GM23248 (cell line): ENCODE results near the gene RAB36. TPM values are rescaled to one million over a fixed set of nuclear protein-coding genes. Genes with fewer than 3 reads are reported as not detected.

Experiments
- DNase-seq: peaks from one replicate; pipeline ENCODE4 v3.0.0-alpha.2; 2015
- H2AFZ ChIP-seq: fragments of 200-600 bp; sonication (generic); 2 replicates; pipeline ENCODE4 v1.6.1; 2016; ENCODE audit warnings: antibody characterized with exemption
- H3F3A ChIP-seq: fragments of 200-600 bp; sonication (generic); 2 replicates; pipeline ENCODE4 v1.6.1; 2016; ENCODE audit warnings: mild to moderate bottlenecking, antibody characterized with exemption, mixed run types; ENCODE audit not compliant: insufficient read depth
- H3K27ac ChIP-seq: fragments of 200-600 bp; sonication (generic); 2 replicates; pipeline ENCODE4 v1.5.1; 2016; ENCODE audit warnings: mild to moderate bottlenecking
- H3K27me3 ChIP-seq: fragments of 200-600 bp; sonication (generic); replicated peaks from 2 replicates; pipeline ENCODE4 v1.6.1; 2016; ENCODE audit warnings: mild to moderate bottlenecking; ENCODE audit not compliant: insufficient read depth
- H3K36me3 ChIP-seq: fragments of 200-600 bp; sonication (generic); 2 replicates; pipeline ENCODE4 v1.6.1; 2016; ENCODE audit warnings: low read depth, mild to moderate bottlenecking
- H3K4me1 ChIP-seq: fragments of 200-600 bp; sonication (generic); 2 replicates; pipeline ENCODE4 v1.6.1; 2016; ENCODE audit warnings: mild to moderate bottlenecking; ENCODE audit not compliant: insufficient read depth
- H3K4me2 ChIP-seq: fragments of 200-600 bp; sonication (generic); one replicate; pipeline ENCODE4 v1.6.1; 2016; ENCODE audit warnings: mild to moderate bottlenecking; ENCODE audit not compliant: unreplicated experiment
- H3K4me3 ChIP-seq: fragments of 200-600 bp; sonication (generic); 2 replicates; pipeline ENCODE4 v1.5.1; 2016; ENCODE audit warnings: mild to moderate bottlenecking
- H3K79me2 ChIP-seq: fragments of 200-600 bp; sonication (generic); 2 replicates; pipeline ENCODE4 v1.6.1; 2016; ENCODE audit warnings: mild to moderate bottlenecking; ENCODE audit not compliant: insufficient read depth
- H3K9ac ChIP-seq: fragments of 200-600 bp; sonication (generic); 2 replicates; pipeline ENCODE4 v1.6.1; 2016; ENCODE audit warnings: mild to moderate bottlenecking
- H3K9me2 ChIP-seq: fragments of 200-600 bp; sonication (generic); 2 replicates; pipeline ENCODE4 v1.6.1; 2016; ENCODE audit warnings: mixed run types, mild to moderate bottlenecking, moderate library complexity; ENCODE audit not compliant: insufficient read depth
- H3K9me3 ChIP-seq: fragments of 200-600 bp; sonication (generic); one replicate; pipeline ENCODE4 v1.6.1; 2017; ENCODE audit warnings: low read depth
- H4K20me1 ChIP-seq: fragments of 200-600 bp; sonication (generic); 2 replicates; pipeline ENCODE4 v1.6.0; 2016; ENCODE audit not compliant: insufficient read depth
- EZH2 ChIP-seq: fragments of 200-600 bp; sonication (generic); IDR thresholded peaks from 2 replicates; pipeline ENCODE4 v1.6.1; 2018; ENCODE audit warnings: antibody characterized with exemption, mild to moderate bottlenecking; ENCODE audit not compliant: insufficient read depth, poor library complexity, severe bottlenecking
- EZH2phosphoT487 ChIP-seq: fragments of 200-600 bp; sonication (generic); IDR thresholded peaks from 2 replicates; pipeline ENCODE4 v1.6.1; 2018; ENCODE audit warnings: antibody characterized with exemption, moderate library complexity, mild to moderate bottlenecking, low read depth; ENCODE audit not compliant: insufficient read depth
- WGBS, 2 experiments: methylation state at CpG; one replicate each; pipeline ENCODE4 v1.1.6; 2015 to 2017; ENCODE audit warnings: low lambda C conversion rate in 2 of 2, low coverage in 1 of 2; ENCODE audit errors: missing lambda C conversion rate in 2 of 2; 5-methylcytosine and 5-hydroxymethylcytosine counted together
- in situ Hi-C: fragments of 300-500 bp; cut with MboI; formaldehyde crosslinking; loops from 2 replicates; pipeline ENCODE4 v1.15.0; 2020
- polyA plus RNA-seq: library from polyadenylated mRNA; unstranded; fragments of >200 nt; fragmentation: Nextera tagmentation; extraction: Ambion mirVana; gene quantifications from 2 replicates; pipeline ENCODE4 v1.2.1, GENCODE V29; 2016
- total RNA-seq: library from RNA; depleted of rRNA; stranded (reverse); fragments of >200 nt; shearing (Covaris generic); gene quantifications from 2 replicates; pipeline ENCODE4 v1.2.3, GENCODE V29; 2014

The RAB36 gene
- total and polyA plus RNA-seq, 2 experiments from 2014 or later: 3.5 to 6.8 TPM

DNA sequence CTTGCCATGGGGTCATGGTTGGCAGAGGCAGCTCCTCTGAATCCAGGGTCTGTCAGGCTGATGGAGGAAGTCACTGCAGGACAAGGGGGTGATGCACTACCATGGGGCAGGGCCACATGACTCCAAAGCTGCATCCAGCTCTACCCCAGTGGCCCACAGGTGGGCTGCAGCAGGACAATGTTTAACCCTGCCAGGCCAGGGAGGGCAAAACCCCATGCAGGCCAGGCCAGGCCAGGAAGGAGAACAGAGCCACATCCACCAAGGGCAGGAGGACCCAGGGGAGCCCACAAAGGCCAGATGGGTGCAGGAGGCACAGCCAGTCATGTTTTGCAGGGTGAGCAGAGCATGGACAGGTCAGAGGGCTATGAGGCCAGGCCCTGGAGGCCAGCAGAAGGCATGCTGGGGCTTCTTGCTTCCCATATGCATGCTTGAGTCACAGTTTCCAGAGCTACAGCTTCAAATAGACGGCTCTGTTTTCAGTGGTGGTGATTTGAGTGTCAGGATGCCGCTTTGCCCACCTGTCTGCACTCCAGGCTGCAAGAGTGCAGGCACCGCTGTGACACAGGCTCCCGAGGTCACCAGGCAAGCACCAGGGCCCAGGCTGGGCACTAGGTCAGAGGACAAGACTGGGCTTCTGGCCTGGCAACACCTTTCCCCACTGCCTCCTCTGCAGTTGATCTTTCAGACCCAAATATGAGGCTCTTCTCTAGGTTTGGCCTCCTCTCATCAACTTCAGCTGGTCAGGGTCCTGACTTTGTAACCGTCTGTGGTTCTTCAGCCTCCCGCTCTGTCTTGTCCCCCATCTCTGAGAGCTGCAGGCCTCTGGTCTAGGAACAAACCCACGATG is 26.4 kb upstream of the RAB36 start:
- H3K4me1 ChIP-seq: no peaks in the 10 kb centered on the region
- 73 to 80% methylated on average over 7 of the region's 7 CpGs for WGBS, 2 experiments
- H3K79me2 ChIP-seq: no peaks in the 10 kb centered on the region
- H3F3A ChIP-seq: no peaks in the 10 kb centered on the region
- no peak for DNase-seq
- no peak overlapping the region for H3K4me2 ChIP-seq
- TF ChIP-seq EZH2phosphoT487 (no peak), EZH2 (no peak)
- no peaks in the 10 kb centered on the region; the same call in 1 of the 2 replicates for H3K27me3 ChIP-seq
- no peak overlapping the region; the same call in 1 of the 2 replicates for H2AFZ ChIP-seq
- no peaks in the 10 kb centered on the region for H3K9me2 ChIP-seq
- no peaks in the 10 kb centered on the region for H3K36me3 ChIP-seq
- H4K20me1 ChIP-seq: no peaks in the 10 kb centered on the region
- H3K27ac ChIP-seq: no peak overlapping the region
- in situ Hi-C loops: no loop called here
- H3K9me3 ChIP-seq: no peaks in the 10 kb centered on the region
- H3K9ac ChIP-seq: no peak overlapping the region
- no peak overlapping the region for H3K4me3 ChIP-seq

DNA sequence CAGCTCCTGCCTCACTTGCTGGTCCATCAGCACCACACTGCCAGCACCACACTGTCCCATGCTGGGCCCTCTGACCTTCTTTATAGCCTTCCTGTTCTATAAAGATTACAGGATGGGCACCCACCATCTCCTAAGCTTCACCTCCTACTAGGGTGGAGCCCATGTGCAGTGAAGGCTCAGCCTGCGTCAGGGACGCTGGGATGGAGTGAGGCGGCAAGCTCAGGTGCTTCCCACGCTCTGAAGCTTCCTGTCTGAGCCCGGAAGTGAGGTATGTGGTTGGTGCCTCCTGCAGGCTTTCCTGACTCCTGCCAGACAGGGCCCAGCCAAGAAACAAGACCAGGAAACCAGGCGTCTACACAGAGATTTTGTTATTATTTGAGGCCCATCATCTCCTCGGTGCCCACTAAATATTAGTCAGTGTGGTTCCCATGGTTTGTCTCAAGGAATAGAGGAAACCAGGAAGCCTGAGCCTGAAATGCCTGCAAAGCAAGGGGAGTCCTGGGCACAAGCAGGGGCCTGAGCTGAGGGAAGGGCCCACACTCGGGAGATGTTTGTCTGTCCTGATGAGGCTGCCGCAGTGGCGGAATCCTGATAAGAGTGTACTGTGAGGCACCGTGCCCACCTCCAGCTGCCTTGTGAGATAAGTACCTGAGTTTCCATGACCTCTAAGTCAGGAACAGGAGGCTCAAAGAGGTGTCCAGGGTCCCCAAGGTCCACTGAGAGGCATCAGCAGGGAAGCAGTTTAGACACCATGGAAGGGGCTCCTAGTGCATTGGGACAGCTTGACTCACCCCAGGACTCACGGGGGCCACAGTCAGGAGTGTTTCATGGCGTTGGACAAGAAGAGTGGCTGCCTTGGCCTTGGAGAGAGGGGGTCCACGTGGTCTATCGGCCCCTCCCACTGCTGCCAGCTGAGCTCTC is 25.5 kb upstream of the RAB36 start:
- no peaks in the 10 kb centered on the region for H4K20me1 ChIP-seq
- no peaks in the 10 kb centered on the region for H3K9me3 ChIP-seq
- H3K36me3 ChIP-seq: no peaks in the 10 kb centered on the region
- H3K4me2 ChIP-seq: no peak overlapping the region
- H3K4me1 ChIP-seq: no peaks in the 10 kb centered on the region
- no peaks in the 10 kb centered on the region for H3K79me2 ChIP-seq
- H3K4me3 ChIP-seq: no peak overlapping the region
- TF ChIP-seq EZH2 (no peak), EZH2phosphoT487 (no peak)
- no peak overlapping the region for H3K9ac ChIP-seq
- no peak for DNase-seq
- no peaks in the 10 kb centered on the region for H3K9me2 ChIP-seq
- peaks cover 5% of the 10 kb centered on the region; the same call in 1 of the 2 replicates for H3K27me3 ChIP-seq
- no peak overlapping the region; the same call in 1 of the 2 replicates for H2AFZ ChIP-seq
- 69 to 70% methylated on average over 15 of the region's 15 CpGs for WGBS, 2 experiments
- H3K27ac ChIP-seq: no peak overlapping the region
- in situ Hi-C loops: no loop called here
- no peaks in the 10 kb centered on the region for H3F3A ChIP-seq

DNA sequence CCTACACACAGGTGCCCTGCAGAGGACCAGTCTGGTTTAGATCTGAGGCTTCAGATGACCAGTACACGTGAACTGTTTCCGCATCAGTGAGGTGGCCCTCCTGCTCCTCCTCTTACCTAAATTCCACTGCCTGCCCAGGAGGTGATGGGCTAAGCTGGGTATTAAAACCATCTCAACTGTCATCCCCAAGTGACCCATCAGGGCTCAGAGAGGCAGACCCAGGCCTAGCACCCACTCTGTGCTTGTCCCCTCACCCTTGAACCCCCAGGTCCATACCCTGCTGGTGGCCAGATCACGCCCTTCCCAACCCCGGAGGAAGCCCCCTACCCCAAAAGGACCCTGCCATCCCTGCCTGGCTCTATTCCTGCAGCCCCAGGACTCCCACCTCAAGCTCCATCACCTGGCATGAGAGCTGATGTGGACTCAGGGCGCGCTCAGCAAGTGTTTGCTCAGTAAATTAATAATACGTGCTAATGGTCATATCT is 24.8 kb upstream of the RAB36 start:
- Histone ChIP-seq H3K27ac (no peak overlapping the region), H3K9ac (no peak overlapping the region), H3K4me3 (no peak overlapping the region), H2AFZ (no peak overlapping the region), H3K36me3 (no peaks in the 10 kb centered on the region), H3F3A (no peaks in the 10 kb centered on the region), H3K9me2 (no peaks in the 10 kb centered on the region), H4K20me1 (no peaks in the 10 kb centered on the region), H3K79me2 (no peaks in the 10 kb centered on the region), H3K4me1 (no peaks in the 10 kb centered on the region), H3K9me3 (no peaks in the 10 kb centered on the region), H3K27me3 (peaks cover 5% of the 10 kb centered on the region; the same call in 1 of the 2 replicates), H3K4me2 (no peak overlapping the region)
- in situ Hi-C loops: no loop called here
- TF ChIP-seq EZH2: no peak
- TF ChIP-seq EZH2phosphoT487: no peak
- DNase-seq: no peak
- WGBS, 2 experiments: 78 to 86% methylated on average over 7 of the region's 7 CpGs

DNA sequence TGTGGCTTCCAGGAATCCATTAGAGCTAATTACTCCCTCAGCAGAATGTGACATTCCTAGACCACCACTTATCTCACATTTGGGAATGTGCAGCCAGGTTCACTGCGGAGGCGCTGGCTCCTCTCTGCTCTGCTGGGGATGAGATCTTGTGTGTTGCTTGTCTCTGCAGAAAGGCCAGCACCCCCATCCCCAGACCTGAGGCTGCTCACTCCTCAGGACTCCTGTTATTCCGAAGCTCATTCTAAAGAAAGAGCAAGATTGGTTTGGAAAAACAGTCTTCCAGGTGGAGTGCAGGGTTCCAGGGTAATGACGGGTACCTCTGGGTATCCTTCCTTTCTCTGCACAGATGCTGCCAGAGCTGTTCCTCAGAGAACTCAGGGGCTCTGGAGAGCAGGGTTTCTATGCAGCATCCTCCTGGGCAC is 24.3 kb upstream of the RAB36 start:
- no peak for TF ChIP-seq EZH2phosphoT487
- TF ChIP-seq EZH2: no peak
- Histone ChIP-seq H3K9me2 (no peaks in the 10 kb centered on the region), H3K27me3 (peaks cover 5% of the 10 kb centered on the region; the same call in 1 of the 2 replicates), H3K9me3 (no peaks in the 10 kb centered on the region), H3K79me2 (no peaks in the 10 kb centered on the region), H3F3A (no peaks in the 10 kb centered on the region), H4K20me1 (no peaks in the 10 kb centered on the region), H3K4me1 (no peaks in the 10 kb centered on the region), H3K4me3 (no peak overlapping the region), H3K4me2 (no peak overlapping the region), H3K36me3 (no peaks in the 10 kb centered on the region), H3K27ac (no peak overlapping the region), H2AFZ (no peak overlapping the region), H3K9ac (no peak overlapping the region)
- WGBS, 2 experiments: 88 to 89% methylated on average over 4 of the region's 4 CpGs
- DNase-seq: no peak
- in situ Hi-C loops: no loop called here
